Stimulated activated CD4-positive, alpha-beta T cell treated with anti-CD3 and anti-CD28 coated beads, Interleukin-2, amount 100 ng/mL, for 4 hours (primary cell): ENCODE results near the gene RPS14.
"Not testable (repeated sequence)": the region's sequence is repeated elsewhere in the genome, so short reads cannot be mapped to it uniquely, and the experiment has no call there.

Source experiments
- DNase-seq: peaks from one replicate; pipeline ENCODE4 v3.0.0-alpha.2; 2020; ENCODE audit warnings: low read depth

RPS14 gene

DNA sequence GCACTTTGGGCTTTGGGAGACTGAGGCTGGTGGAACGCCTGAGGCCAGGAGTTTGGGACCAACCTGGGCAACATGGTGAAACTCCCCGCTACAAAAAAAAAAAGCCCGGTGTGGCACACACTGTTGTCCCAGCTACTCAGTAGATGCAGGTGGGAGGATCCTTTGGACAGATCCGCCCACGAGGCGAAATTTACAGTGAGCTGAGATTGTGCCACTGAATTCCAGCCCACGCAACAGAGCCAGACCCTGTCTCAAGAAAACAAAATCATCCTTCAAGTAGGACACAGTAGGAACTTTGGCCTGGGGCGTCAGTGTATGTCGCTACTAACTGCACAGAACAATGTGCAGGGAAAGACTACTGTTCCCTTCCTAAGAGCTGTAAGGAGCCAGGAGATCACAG is 4.8 kb downstream of the RPS14 start:
- DNase-seq = no peak

GRCh38 chr5:150443242-150444075 is 6.1 kb downstream of the RPS14 start:
- no peak for DNase-seq

DNA sequence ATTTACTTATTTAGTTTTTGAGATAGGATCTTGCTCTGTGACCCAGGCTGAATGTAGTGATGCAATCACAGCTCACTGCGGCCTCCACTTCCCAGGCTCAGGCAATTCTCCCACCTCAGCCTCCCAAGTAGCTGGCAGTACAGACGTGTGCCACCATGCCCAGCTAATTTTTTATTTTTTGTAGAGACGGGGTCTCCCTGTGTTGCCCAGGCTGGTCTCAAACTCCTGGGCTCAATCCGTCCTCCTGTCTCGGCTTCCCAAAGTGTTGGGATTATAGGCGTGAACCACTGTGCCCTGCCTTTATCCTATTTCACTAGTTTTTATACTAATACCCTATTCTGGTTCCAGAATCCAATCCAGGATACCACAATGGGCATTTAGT is 6.8 kb downstream of the RPS14 start:
- no peak for DNase-seq

DNA sequence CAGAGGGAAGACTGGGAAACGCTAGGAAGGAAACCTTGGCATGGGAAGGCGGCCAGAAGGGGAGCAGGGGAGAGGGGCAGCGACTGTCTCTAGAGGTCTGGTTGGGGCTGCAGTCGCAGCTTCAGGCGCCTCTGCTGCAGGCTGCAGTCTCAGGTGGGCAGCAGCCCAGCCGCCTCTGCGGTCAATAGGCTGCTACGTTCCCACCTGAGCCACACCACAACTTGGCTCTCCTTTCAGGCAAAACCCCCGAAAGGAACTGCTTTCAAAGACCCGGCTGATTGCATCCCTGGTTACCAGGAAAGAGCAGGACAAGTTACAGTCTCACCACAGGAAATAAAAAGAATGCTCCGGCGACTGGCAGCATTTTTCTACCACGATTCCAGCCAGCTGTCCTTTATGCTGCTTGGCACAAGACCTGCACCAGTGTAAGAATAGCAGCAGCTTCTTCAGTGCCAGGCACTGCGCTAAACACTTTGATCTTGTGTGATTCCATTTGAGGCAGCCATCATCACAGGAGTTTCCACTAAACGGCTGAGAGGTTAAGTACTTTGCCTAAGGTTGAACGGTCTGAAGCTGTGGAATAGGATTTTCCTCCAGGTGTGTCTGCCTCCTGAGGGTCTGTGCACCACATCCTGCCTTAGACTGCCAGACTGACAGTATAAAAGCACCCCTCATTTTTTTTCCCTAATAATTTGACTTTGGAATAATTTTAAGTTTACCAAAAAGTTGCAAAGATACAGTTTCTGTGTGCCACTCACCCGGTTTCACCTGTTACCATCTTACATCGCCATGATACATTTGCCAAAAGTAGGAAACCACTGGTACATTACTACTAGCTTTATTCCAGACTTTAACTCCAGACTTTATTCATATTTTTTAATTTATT is 7.5 kb downstream of the RPS14 start:
- DNase-seq = no peak

GRCh38 chr5:150440948-150441812 is 8.4 kb downstream of the RPS14 start:
- no peak for DNase-seq

GRCh38 chr5:150438873-150439546 is 10.5 kb downstream of the RPS14 start:
- DNase-seq = no peak

- DNase-seq = peak; percentile 88
These were observed 13.3 kb downstream of the RPS14 start for GRCh38 chr5:150436141-150436680.

GRCh38 chr5:150434464-150434863 is 15.1 kb downstream of the RPS14 start:
- no peak for DNase-seq

GRCh38 chr5:150431574-150431973 is 18.0 kb downstream of the RPS14 start:
- no peak for DNase-seq

GRCh38 chr5:150431048-150431447 is 18.5 kb downstream of the RPS14 start:
- DNase-seq = no peak

- no peak for DNase-seq
These were observed 20.1 kb downstream of the RPS14 start for GRCh38 chr5:150429410-150429873.

- no peak for DNase-seq
These were observed 20.6 kb downstream of the RPS14 start for GRCh38 chr5:150428978-150429377.

- no peak for DNase-seq
These were observed 21.2 kb downstream of the RPS14 start for GRCh38 chr5:150428106-150428876.

DNA sequence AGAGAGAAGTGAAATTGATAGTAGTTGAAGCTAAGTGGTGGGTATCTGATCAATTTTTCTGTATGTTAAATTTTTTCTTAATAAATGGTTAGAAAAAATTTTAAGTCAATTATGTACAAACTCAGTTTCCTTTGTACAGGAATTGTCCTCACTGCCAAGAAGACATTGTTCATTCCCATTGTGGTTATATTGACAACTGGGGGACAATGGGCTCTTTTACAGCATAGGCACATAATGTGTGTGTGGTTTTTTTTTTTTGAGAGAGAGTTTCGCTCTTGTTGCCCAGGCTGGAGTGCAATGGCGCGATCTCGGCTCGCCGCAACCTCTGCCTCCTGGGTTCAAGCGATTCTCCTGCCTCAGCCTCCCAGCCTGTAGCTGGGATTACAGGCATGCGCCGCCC is 23.4 kb downstream of the RPS14 start:
- DNase-seq = not testable (repeated sequence)

- DNase-seq = no peak
These were observed 26.8 kb downstream of the RPS14 start for GRCh38 chr5:150422758-150423157.

DNA sequence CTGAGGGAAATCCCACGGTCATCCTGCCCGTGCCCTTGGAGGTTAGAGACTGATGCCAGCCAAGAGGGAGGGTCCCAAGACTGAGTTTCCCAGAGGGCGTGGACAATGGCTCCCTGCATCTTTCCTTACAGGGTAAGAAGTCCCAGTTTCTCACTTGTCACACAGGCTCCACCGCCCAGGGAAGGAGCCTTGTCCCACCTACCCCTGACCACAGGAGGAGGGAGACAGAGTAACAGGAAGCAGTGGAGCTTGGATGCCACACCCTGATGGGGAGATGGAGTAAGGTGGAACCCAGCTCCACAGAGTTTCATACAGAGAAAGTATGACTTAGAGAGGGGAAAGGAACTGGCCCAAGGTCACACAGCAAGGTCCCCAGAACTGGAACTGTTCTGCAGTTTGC is 27.5 kb downstream of the RPS14 start:
- DNase-seq = no peak

DNA sequence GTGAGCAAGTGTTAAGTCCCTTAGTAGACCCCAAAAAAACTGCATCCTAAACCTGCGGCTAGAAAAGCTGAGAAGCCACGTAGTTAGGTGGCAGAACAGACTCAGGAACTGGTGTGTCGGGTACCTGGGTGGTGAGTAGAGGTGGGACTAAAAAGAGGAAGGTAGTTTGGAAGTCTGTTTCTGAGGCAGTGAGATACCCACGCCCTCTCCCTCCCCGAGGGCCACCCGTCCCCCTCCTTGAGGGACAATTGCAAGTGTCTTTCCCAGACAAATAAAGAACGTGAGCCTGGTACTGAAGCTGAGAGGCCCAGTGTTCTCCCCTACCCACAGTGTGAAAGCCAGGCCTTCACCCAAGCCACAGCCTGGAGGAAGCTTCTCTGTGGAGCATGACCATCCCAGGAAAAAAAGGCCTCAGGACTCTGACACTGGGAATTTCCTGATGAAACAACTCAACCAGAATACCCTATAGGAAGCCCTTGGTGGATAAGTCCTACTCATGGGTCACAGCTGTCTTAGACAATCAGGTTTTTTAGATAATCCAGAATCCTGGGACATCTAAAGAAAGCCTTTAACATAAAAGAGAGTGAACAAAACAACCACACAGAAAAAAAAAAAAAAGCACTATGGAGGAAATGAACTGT is 29.8 kb downstream of the RPS14 start:
- DNase-seq = no peak

DNA sequence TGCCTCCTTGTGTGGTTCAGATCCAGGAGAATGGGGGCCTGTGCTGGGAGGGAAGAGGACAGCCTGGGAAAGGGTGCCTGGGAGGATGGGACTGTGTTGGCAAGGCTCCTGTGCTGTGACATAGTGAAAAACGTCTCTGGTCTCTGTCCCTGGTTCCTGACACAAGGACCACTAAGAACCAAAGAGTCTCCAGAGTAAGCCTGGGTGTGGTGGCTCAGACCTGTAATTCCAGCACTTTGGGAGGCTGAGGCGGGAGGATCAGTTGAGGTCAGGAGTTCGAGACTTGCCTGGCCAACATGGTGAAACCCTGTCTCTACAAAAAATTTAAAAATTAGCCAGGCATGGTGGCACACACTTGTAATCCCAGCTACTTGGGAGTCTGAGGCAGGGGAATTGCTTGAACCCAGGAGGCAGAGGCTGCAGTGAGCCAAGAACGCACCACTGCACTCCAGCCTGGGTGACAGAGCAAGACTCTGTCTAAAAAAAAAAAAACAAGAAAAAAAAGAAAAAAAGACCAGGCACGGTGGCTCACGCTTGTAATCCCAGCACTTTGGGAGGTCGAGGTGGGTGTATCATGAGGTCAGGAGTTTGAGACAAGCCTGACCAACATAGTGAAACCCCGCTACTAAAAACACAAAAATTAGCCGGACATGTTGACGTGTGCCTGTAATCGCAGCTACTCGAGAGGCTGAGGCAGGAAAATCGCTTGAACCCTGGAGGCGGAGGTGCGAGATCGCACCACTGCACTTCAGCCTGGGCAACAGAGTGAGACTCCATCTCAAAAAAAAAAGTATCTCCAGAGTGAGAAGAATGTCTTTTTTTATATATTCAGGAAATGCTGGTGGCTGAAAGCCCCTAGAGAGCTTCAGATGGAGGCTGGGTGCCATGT is 35.4 kb downstream of the RPS14 start:
- not testable (repeated sequence) for DNase-seq
